Panc1 (cell line): Measurements from ENCODE around the gene RESF1. TPM values are rescaled to one million over a fixed set of nuclear protein-coding genes. Genes with fewer than 3 reads are reported as not detected.

Experiments used
- ATAC-seq: fragments of 200-7000 bp; cut with Tn5 transposase; 2 replicates; pipeline ENCODE4 v1.9.1; 2020; ENCODE audit warnings: mild to moderate bottlenecking, moderate library complexity
- BruUV-seq: library from RNA; stranded (reverse); fragments of 400-500 nt; replicated peaks from 2 replicates; lab custom pipeline; 2021; lab: Mats Ljungman, UMichigan
- CTCF ChIA-PET: fragments of 300-600 bp; sonication (Branson Sonifier 250); formaldehyde crosslinking; loops from one replicate; lab custom pipeline; 2022; ENCODE audit warnings: antibody characterized with exemption; lab: Charles Lee
- POLR2A ChIA-PET: fragments of 300-600 bp; sonication (Branson Sonifier 250); formaldehyde crosslinking; loops from one replicate; lab custom pipeline; 2022; ENCODE audit warnings: antibody characterized with exemption; lab: Charles Lee
- DNase-seq: peaks from one replicate; pipeline ENCODE4 v3.0.0-alpha.2; 2010; ENCODE audit warnings: low read depth, low spot score
- H3K27ac ChIP-seq: 2 replicates; pipeline ENCODE4 v1.5.1; 2011; ENCODE audit warnings: mild to moderate bottlenecking, low read length, inconsistent platforms
- H3K27me3 ChIP-seq: fragments of 200-500 bp; sonication (Bioruptor generic); 2 replicates; pipeline ENCODE4 v1.6.0; 2014; ENCODE audit warnings: low read length, inconsistent platforms; ENCODE audit not compliant: control insufficient read depth, insufficient read depth
- H3K36me3 ChIP-seq: fragments of 200-500 bp; sonication (Bioruptor generic); 2 replicates; pipeline ENCODE4 v1.5.1; 2014; ENCODE audit warnings: inconsistent platforms, mild to moderate bottlenecking, low read length, moderate library complexity; ENCODE audit not compliant: control insufficient read depth, insufficient read depth
- H3K4me1 ChIP-seq: 2 replicates; pipeline ENCODE4 v1.5.1; 2011; ENCODE audit warnings: inconsistent platforms, mild to moderate bottlenecking, low read length, moderate library complexity; ENCODE audit not compliant: control insufficient read depth, insufficient read depth
- H3K4me3 ChIP-seq, 2 experiments: 2 replicates each; pipeline ENCODE4 v1.5.1; 2011 to 2012; ENCODE audit warnings: low read depth in 2 of 2, low read length in 2 of 2, mild to moderate bottlenecking in 2 of 2, inconsistent platforms in 1 of 2, moderate library complexity in 1 of 2
- H3K9me3 ChIP-seq: fragments of 200-500 bp; sonication (Bioruptor generic); 2 replicates; pipeline ENCODE4 v1.5.1; 2014; ENCODE audit warnings: low read depth, mild to moderate bottlenecking, inconsistent platforms, low read length, moderate library complexity; ENCODE audit not compliant: control insufficient read depth, insufficient read depth
- CTCF ChIP-seq: fragments of 450-650 bp; IDR thresholded peaks from 2 replicates; pipeline ENCODE4 v1.5.1; 2017; ENCODE audit warnings: mild to moderate bottlenecking
- POLR2AphosphoS5 ChIP-seq: IDR thresholded peaks from 2 replicates; pipeline ENCODE4 v1.6.1; 2012; ENCODE audit warnings: mild to moderate bottlenecking, low read depth, low read length, moderate library complexity
- REST ChIP-seq, 2 experiments: IDR thresholded peaks; 2 replicates each; pipeline ENCODE4 v1.6.1; 2011 to 2012; ENCODE audit warnings: low read depth in 2 of 2, control low read depth in 1 of 2, low read length in 1 of 2, mild to moderate bottlenecking in 1 of 2, moderate library complexity in 1 of 2; ENCODE audit not compliant: insufficient read depth in 1 of 2
- SIN3A ChIP-seq: IDR thresholded peaks from 2 replicates; pipeline ENCODE4 v1.6.1; 2012; ENCODE audit warnings: low read depth, mild to moderate bottlenecking, low read length, moderate library complexity, borderline replicate concordance; ENCODE audit not compliant: insufficient read depth
- TCF7L2 ChIP-seq: IDR thresholded peaks from 2 replicates; pipeline ENCODE4 v1.6.1; 2011; ENCODE audit warnings: mild to moderate bottlenecking, low read depth, low read length, inconsistent platforms
- in situ Hi-C: cut with HindIII; loops from 2 replicates; pipeline ENCODE4 v1.10.0; 2016; ENCODE audit warnings: low sequenced_read_pairs, low pct_unique_long_range_greater_than_20kb
- intact Hi-C: fragments of 100-400 bp; cut with micrococcal nuclease; formaldehyde crosslinking; loops from one replicate; pipeline ENCODE4 v1.10.0; 2022; ENCODE audit not compliant: unreplicated experiment
- total RNA-seq: library from RNA; stranded (reverse); gene quantifications from one replicate; pipeline ENCODE4 v1.2.1, GENCODE V29; 2021; ENCODE audit not compliant: unreplicated experiment

Gene RESF1
- total RNA-seq, 1 experiment from 2014 or later = 42.4 TPM

- no peaks in the 10 kb centered on the region for H3K27me3 ChIP-seq
- TF ChIP-seq CTCF (no peak), POLR2AphosphoS5 (no peak)
- H3K4me3 ChIP-seq = no peak overlapping the region
- intact Hi-C loops = no loop called here
- no peaks in the 10 kb centered on the region for H3K36me3 ChIP-seq
- DNase-seq (no peak), ATAC-seq (no peak)
- H3K4me1 ChIP-seq = no peaks in the 10 kb centered on the region
- in situ Hi-C loops = no loop called here
- BruUV-seq = no TSS peak
- POLR2A ChIA-PET = no interaction called here
- H3K9me3 ChIP-seq = peaks cover 30% of the 10 kb centered on the region
- H3K27ac ChIP-seq = no peak overlapping the region
- CTCF ChIA-PET = no interaction called here
Observed at GRCh38 chr12:31922341-31923062, 36.7 kb upstream of the RESF1 start.

GRCh38 chr12:31923063-31923412 lies 36.2 kb upstream of the RESF1 start:
- CTCF ChIA-PET = no interaction called here
- in situ Hi-C loops = no loop called here
- no peak for DNase-seq

More at GRCh38 chr12:31923063-31923412, 36.2 kb upstream of the RESF1 start:
- Histone ChIP-seq H3K27me3 (no peaks in the 10 kb centered on the region), H3K27ac (no peak overlapping the region), H3K9me3 (peaks cover 30% of the 10 kb centered on the region), H3K4me1 (no peaks in the 10 kb centered on the region), H3K4me3 (no peak overlapping the region), H3K36me3 (no peaks in the 10 kb centered on the region)
- no TSS peak for BruUV-seq
- intact Hi-C loops = no loop called here
- TF ChIP-seq CTCF (no peak), SIN3A (no peak), REST (IDR thresholded peaks at IDR 0.05; ENCODE audit: insufficient read depth in 1 of 2, low read depth in 2 of 2, low read length in 1 of 2) (no peak), TCF7L2 (no peak), POLR2AphosphoS5 (no peak)
- POLR2A ChIA-PET = no interaction called here
- no peak for ATAC-seq
